Tibial nerve (tissue), 3 donors: ENCODE results near the gene TGFB2.

Experiments used
- CTCF ChIP-seq, 5 experiments: fragments of 200-600 bp in 3 of 5; fragments of 450-650 bp in 2 of 5; sonication (generic) in 3 of 5; IDR thresholded peaks; one replicate each; pipeline ENCODE4 v1.5.1; 2016 to 2019; ENCODE audit warnings: antibody characterized with exemption in 5 of 5, mild to moderate bottlenecking in 3 of 5, moderate library complexity in 2 of 5
- POLR2A ChIP-seq, 2 donors: fragments of 450-650 bp; IDR thresholded peaks; one replicate each; pipeline ENCODE4 v1.6.1; 2017; ENCODE audit warnings: antibody characterized with exemption in 2 of 2, mild to moderate bottlenecking in 2 of 2, moderate library complexity in 2 of 2

GRCh38 chr1:218328769-218329168, 16.4 kb upstream of the TGFB2 start:
- TF ChIP-seq CTCF (IDR thresholded peaks at IDR 0.05) = no peak
- TF ChIP-seq POLR2A (IDR thresholded peaks at IDR 0.05) = no peak
